Measurements from ENCODE around the gene CBX7.

CBX7 gene

GRCh38 chr22:39146256-39147101 lies 6.0 kb downstream of the CBX7 start:
- no peak for DNase-seq

GRCh38 chr22:39144101-39144767 lies 8.2 kb downstream of the CBX7 start:
- DNase-seq: no peak

GRCh38 chr22:39142088-39142680 lies 10.3 kb downstream of the CBX7 start:
- DNase-seq: no peak

- no peak for DNase-seq
These were observed 12.5 kb downstream of the CBX7 start for GRCh38 chr22:39139933-39140332.

GRCh38 chr22:39138357-39138997 lies 14.0 kb downstream of the CBX7 start:
- no peak for DNase-seq

- DNase-seq: no peak
These were observed 16.2 kb downstream of the CBX7 start for GRCh38 chr22:39136317-39136716.

GRCh38 chr22:39135092-39135896 lies 17.2 kb downstream of the CBX7 start:
- no peak for DNase-seq

GRCh38 chr22:39134366-39135091 lies 18.0 kb downstream of the CBX7 start:
- no peak for DNase-seq

- DNase-seq: no peak
These were observed 18.6 kb downstream of the CBX7 start for GRCh38 chr22:39133871-39134270.

- no peak for DNase-seq
These were observed 19.5 kb downstream of the CBX7 start for GRCh38 chr22:39132871-39133524.

- DNase-seq: no peak
These were observed 20.2 kb downstream of the CBX7 start for GRCh38 chr22:39132281-39132680.

GRCh38 chr22:39130892-39131855 lies 21.3 kb downstream of the CBX7 start:
- DNase-seq: no peak

- DNase-seq: no peak
These were observed 22.3 kb downstream of the CBX7 start for GRCh38 chr22:39130152-39130704.

- no peak for DNase-seq
These were observed 22.7 kb downstream of the CBX7 start for GRCh38 chr22:39129746-39130145.

GRCh38 chr22:39129081-39129480 lies 23.4 kb downstream of the CBX7 start:
- no peak for DNase-seq

GRCh38 chr22:39128508-39128907 lies 24.0 kb downstream of the CBX7 start:
- no peak for DNase-seq

GRCh38 chr22:39125622-39126021 lies 26.9 kb downstream of the CBX7 start:
- no peak for DNase-seq

GRCh38 chr22:39123751-39124581 lies 28.5 kb downstream of the CBX7 start:
- DNase-seq: no peak
